GM12892 (cell line): ENCODE measurements around the gene SLC28A2.

Experiments
- POLR2A ChIP-seq: IDR thresholded peaks from 2 replicates; pipeline ENCODE4 v1.6.1; 2011; ENCODE audit warnings: low read depth, low read length, control low read depth
- POLR2AphosphoS5 ChIP-seq: IDR thresholded peaks from 2 replicates; pipeline ENCODE4 v1.6.1; 2011; ENCODE audit warnings: low read depth, low read length, control low read depth
- TAF1 ChIP-seq: IDR thresholded peaks from 2 replicates; pipeline ENCODE4 v1.6.1; 2011; ENCODE audit warnings: low read depth, mild to moderate bottlenecking, control low read depth, low read length, borderline replicate concordance

GRCh38 chr15:45231132-45231531 is 20.9 kb upstream of the SLC28A2 start:
- no peak for TF ChIP-seq POLR2A
- no peak for TF ChIP-seq TAF1
- no peak for TF ChIP-seq POLR2AphosphoS5
